H9 (cell line): ENCODE measurements around the gene TPX2. TPM values are rescaled to one million over a fixed set of nuclear protein-coding genes. Genes with fewer than 3 reads are reported as not detected.

ENCODE experiments used
- DNase-seq: peaks from one replicate; pipeline ENCODE4 v3.0.0-alpha.2; 2017
- H2AFZ ChIP-seq: one replicate; pipeline ENCODE4 v1.6.1; 2013; ENCODE audit warnings: mild to moderate bottlenecking, low read length, control low read depth, moderate library complexity
- H2AK5ac ChIP-seq: 2 replicates; pipeline ENCODE4 v1.6.1; 2013; ENCODE audit warnings: low read length, control low read depth, mixed read lengths; ENCODE audit not compliant: insufficient read length
- H2BK120ac ChIP-seq: one replicate; pipeline ENCODE4 v1.6.1; 2013; ENCODE audit warnings: low read depth, mild to moderate bottlenecking, low read length, control low read depth, inconsistent platforms; ENCODE audit not compliant: poor library complexity, severe bottlenecking
- H2BK12ac ChIP-seq: 2 replicates; pipeline ENCODE4 v1.6.1; 2013; ENCODE audit warnings: low read length, control low read depth, mixed read lengths, low read depth; ENCODE audit not compliant: insufficient read length
- H2BK15ac ChIP-seq: 2 replicates; pipeline ENCODE4 v1.6.1; 2013; ENCODE audit warnings: low read depth, low read length, control low read depth
- H2BK20ac ChIP-seq: one replicate; pipeline ENCODE4 v1.6.1; 2013; ENCODE audit warnings: low read depth, mild to moderate bottlenecking, low read length, control low read depth, inconsistent platforms; ENCODE audit not compliant: poor library complexity, severe bottlenecking
- H2BK5ac ChIP-seq: 2 replicates; pipeline ENCODE4 v1.6.1; 2013; ENCODE audit warnings: low read length, control low read depth, mixed read lengths; ENCODE audit not compliant: insufficient read length
- H3K14ac ChIP-seq: 2 replicates; pipeline ENCODE4 v1.6.1; 2013; ENCODE audit warnings: low read length, control low read depth; ENCODE audit not compliant: insufficient read depth
- H3K18ac ChIP-seq: 2 replicates; pipeline ENCODE4 v1.6.1; 2013; ENCODE audit warnings: low read depth, mild to moderate bottlenecking, mixed read lengths, low read length, control low read depth; ENCODE audit not compliant: insufficient read length
- H3K23ac ChIP-seq: 2 replicates; pipeline ENCODE4 v1.6.1; 2013; ENCODE audit warnings: low read length, control low read depth, mixed read lengths, low read depth; ENCODE audit not compliant: insufficient read length
- H3K23me2 ChIP-seq: 2 replicates; pipeline ENCODE4 v1.6.1; 2013; ENCODE audit warnings: low read depth, mild to moderate bottlenecking, mixed read lengths, low read length, control low read depth; ENCODE audit not compliant: insufficient read length, poor library complexity, severe bottlenecking
- H3K27ac ChIP-seq: 2 replicates; pipeline ENCODE4 v1.5.1; 2013; ENCODE audit warnings: low read length, control low read depth, mixed read lengths, low read depth; ENCODE audit not compliant: insufficient read length
- H3K27me3 ChIP-seq: 2 replicates; pipeline ENCODE4 v1.6.1; 2013; ENCODE audit warnings: low read length, control low read depth, inconsistent platforms; ENCODE audit not compliant: insufficient read depth
- H3K4ac ChIP-seq: 2 replicates; pipeline ENCODE4 v1.6.1; 2013; ENCODE audit warnings: low read depth, mild to moderate bottlenecking, control low read depth, inconsistent platforms, low read length, moderate library complexity
- H3K4me1 ChIP-seq: 2 replicates; pipeline ENCODE4 v1.6.1; 2013; ENCODE audit warnings: low read length, control low read depth, inconsistent platforms; ENCODE audit not compliant: insufficient read depth
- H3K4me2 ChIP-seq: 2 replicates; pipeline ENCODE4 v1.6.1; 2013; ENCODE audit warnings: low read length, control low read depth, mixed read lengths; ENCODE audit not compliant: insufficient read length, insufficient read depth
- H3K56ac ChIP-seq: 2 replicates; pipeline ENCODE4 v1.6.1; 2013; ENCODE audit warnings: low read depth, mild to moderate bottlenecking, mixed read lengths, low read length, control low read depth; ENCODE audit not compliant: insufficient read length
- H3K79me1 ChIP-seq: 2 replicates; pipeline ENCODE4 v1.6.1; 2013; ENCODE audit warnings: low read depth, mild to moderate bottlenecking, moderate library complexity, low read length, control low read depth, inconsistent platforms; ENCODE audit not compliant: insufficient read depth, poor library complexity, severe bottlenecking
- H3K79me2 ChIP-seq: 2 replicates; pipeline ENCODE4 v1.6.1; 2013; ENCODE audit warnings: low read length, control low read depth, inconsistent platforms; ENCODE audit not compliant: insufficient read depth
- H3K9ac ChIP-seq: 2 replicates; pipeline ENCODE4 v1.6.1; 2013; ENCODE audit warnings: low read length, control low read depth, mixed read lengths; ENCODE audit not compliant: insufficient read length; ENCODE audit errors: extremely low read depth
- H3K9me3 ChIP-seq: one replicate; pipeline ENCODE4 v1.6.1; 2013; ENCODE audit warnings: low read depth, low read length, inconsistent platforms; ENCODE audit not compliant: control insufficient read depth
- H3T11ph ChIP-seq: one replicate; pipeline ENCODE4 v1.6.1; 2013; ENCODE audit warnings: mild to moderate bottlenecking, low read length, control low read depth, inconsistent platforms
- H4K20me1 ChIP-seq: one replicate; pipeline ENCODE4 v1.6.1; 2013; ENCODE audit not compliant: control insufficient read depth, insufficient read length, insufficient read depth
- H4K5ac ChIP-seq: 2 replicates; pipeline ENCODE4 v1.6.1; 2013; ENCODE audit warnings: low read depth, mild to moderate bottlenecking, mixed read lengths, low read length, control low read depth; ENCODE audit not compliant: insufficient read length
- H4K8ac ChIP-seq: replicated peaks from 2 replicates; pipeline ENCODE4 v1.6.1; 2013; ENCODE audit warnings: low read length, control low read depth, mixed read lengths, low read depth; ENCODE audit not compliant: insufficient read length
- H4K91ac ChIP-seq: 2 replicates; pipeline ENCODE4 v1.6.1; 2013; ENCODE audit warnings: low read depth, mild to moderate bottlenecking, moderate library complexity, mixed read lengths, low read length, control low read depth; ENCODE audit not compliant: insufficient read length
- H3K27ac Mint-ChIP-seq, 3 experiments: 2 replicates in 2 of 3; 3 replicates in 1 of 3; pipeline ENCODE4 v1.8.0; 2020 to 2021; ENCODE audit warnings: mixed read lengths in 3 of 3, mild to moderate bottlenecking in 1 of 3, moderate library complexity in 1 of 3
- H3K27me3 Mint-ChIP-seq: 2 replicates; pipeline ENCODE4 v1.8.0; 2021; ENCODE audit warnings: low read depth, mild to moderate bottlenecking, moderate library complexity, mixed read lengths
- H3K36me3 Mint-ChIP-seq, 3 experiments: 2 replicates in 2 of 3; 3 replicates in 1 of 3; pipeline ENCODE4 v1.8.0; 2020 to 2021; ENCODE audit warnings: low read depth in 3 of 3, mixed read lengths in 3 of 3; ENCODE audit not compliant: insufficient read depth in 1 of 3
- H3K4me1 Mint-ChIP-seq, 2 experiments: 2 replicates each; pipeline ENCODE4 v1.8.0; 2020; ENCODE audit warnings: mixed read lengths in 2 of 2
- H3K4me3 Mint-ChIP-seq, 2 experiments: 2 replicates in 1 of 2; 3 replicates in 1 of 2; pipeline ENCODE4 v1.8.0; 2020 to 2021; ENCODE audit warnings: mild to moderate bottlenecking in 2 of 2, mixed read lengths in 2 of 2, moderate library complexity in 1 of 2
- H3K9me3 Mint-ChIP-seq, 2 experiments: 2 replicates in 1 of 2; 3 replicates in 1 of 2; pipeline ENCODE4 v1.8.0; 2020; ENCODE audit warnings: mild to moderate bottlenecking in 2 of 2, mixed read lengths in 2 of 2, moderate library complexity in 1 of 2
- CTCF ChIP-seq: fragments of 200-600 bp; sonication (generic); conservative IDR thresholded peaks from 3 replicates; pipeline ENCODE4 v1.8.0; 2021; ENCODE audit warnings: antibody characterized with exemption, mild to moderate bottlenecking
- WGBS: extraction: QIAGEN DNeasy Blood & Tissue Kit; methylation state at CpG from one replicate; pipeline ENCODE4 v1.1.7; 2013; ENCODE audit warnings: missing lambda C conversion rate, low lambda C conversion rate, mixed read lengths; ENCODE audit not compliant: insufficient read length; ENCODE audit errors: extremely low coverage; 5-methylcytosine and 5-hydroxymethylcytosine counted together
- long read RNA-seq: library from polyadenylated mRNA; unstranded; transcript quantifications from one replicate; pipeline ENCODE4 v2.0.0, GENCODE V29; 2020
- total RNA-seq: library from RNA; stranded (reverse); gene quantifications from 2 replicates; pipeline ENCODE4 v1.2.1, GENCODE V29; 2021

The TPX2 gene
- total RNA-seq = 161 TPM in 2 replicates
- long read RNA-seq, transcript TPX2-201 (18 exons, 3,497 nt) = major isoform, 616 of 1,240 reads
- long read RNA-seq, partial matches to known transcripts = 464 of 1,240 reads
- long read RNA-seq, other reads (novel, unspliced or antisense) = 160 of 1,240 reads

- peak within 1 kb of the TSS; percentile 84 for H2AFZ ChIP-seq
- Mint-ChIP-seq H3K4me1 (peaks cover 2 to 3% of the 10 kb centered on the region in 2 experiments; a peak in 2 of 4 replicates), H3K4me3 (no peak within 1 kb of the TSS), H3K9me3 (no peaks in the 10 kb centered on the region; a peak in 1 of 5 replicates), H3K27me3 (no peaks in the 10 kb centered on the region), H3K27ac (no peak within 1 kb of the TSS), H3K36me3 (peaks cover 3 to 21% (median 7%) of the 10 kb centered on the region in 3 experiments; a peak in 5 of 7 replicates)
- H2BK20ac ChIP-seq = no peak within 1 kb of the TSS
- no peak within 1 kb of the TSS for H3K27ac ChIP-seq
- H2AK5ac ChIP-seq = no peak within 1 kb of the TSS
- H4K91ac ChIP-seq = no peak within 1 kb of the TSS
- no peak within 1 kb of the TSS for H2BK12ac ChIP-seq
- no peaks in the 10 kb centered on the region for H4K20me1 ChIP-seq
- no peak within 1 kb of the TSS for H3K56ac ChIP-seq
- no peaks in the 10 kb centered on the region for H3K4me1 ChIP-seq
- peak within 1 kb of the TSS; percentile 43; the same call in 1 of the 2 replicates for H3K14ac ChIP-seq
- DNase-seq = peak; percentile 98
- peak within 1 kb of the TSS; percentile 58 for H3K18ac ChIP-seq
- H3K4ac ChIP-seq = no peak within 1 kb of the TSS
- H3T11ph ChIP-seq = no peak within 1 kb of the TSS
- H2BK15ac ChIP-seq = no peak within 1 kb of the TSS
- no peak within 1 kb of the TSS for H3K23ac ChIP-seq
- H3K79me1 ChIP-seq = no peaks in the 10 kb centered on the region
- H4K8ac ChIP-seq = no peak within 1 kb of the TSS
- H3K23me2 ChIP-seq = peaks cover 8% of the 10 kb centered on the region
- H3K9ac ChIP-seq = peak within 1 kb of the TSS; percentile 81
- H3K9me3 ChIP-seq = no peaks in the 10 kb centered on the region
- no peak within 1 kb of the TSS for H2BK5ac ChIP-seq
- TF ChIP-seq CTCF = peak; percentile 48; the same call in 2 of the 3 replicates
- H3K4me2 ChIP-seq = peak within 1 kb of the TSS; percentile 93
- no CpG with 5 or more reads among the region's 54 CpGs for WGBS
- H2BK120ac ChIP-seq = no peak within 1 kb of the TSS
- peaks cover 14% of the 10 kb centered on the region; the same call in 1 of the 2 replicates for H3K79me2 ChIP-seq
- H3K27me3 ChIP-seq = no peaks in the 10 kb centered on the region
- no peak within 1 kb of the TSS for H4K5ac ChIP-seq
Measured at GRCh38 chr20:31738729-31739549, at the start of gene TPX2. TSS of gene TPX2 (plus strand) at chr20:31739290. CDS start at chr20:31757477, 18,187 bp downstream.
